ENCODE measurements around the gene CKB. TPM values are rescaled to one million over a fixed set of nuclear protein-coding genes. Genes with fewer than 3 reads are reported as not detected.

Gene CKB
- total RNA-seq, 2 donors from 2014 or later = 4.5 to 13.4 TPM

DNA sequence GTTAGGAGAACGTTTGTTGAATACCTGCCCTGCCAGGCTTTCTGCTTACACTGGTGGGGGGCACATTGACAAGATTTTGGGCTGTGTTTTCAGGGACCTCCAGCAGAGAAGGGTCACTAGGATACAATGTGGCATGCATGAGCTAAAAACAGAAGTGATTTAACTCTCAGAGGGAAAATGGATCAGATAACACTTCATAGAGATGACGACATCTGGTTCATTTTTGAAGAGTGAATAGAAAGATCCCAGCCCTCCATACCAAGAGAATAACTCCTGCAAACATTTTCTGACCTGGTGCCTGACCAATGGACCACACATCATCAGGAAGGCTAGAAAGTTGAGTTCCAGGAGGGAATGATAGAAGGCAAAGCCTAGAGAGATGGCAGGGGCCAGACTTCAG is 33.7 kb downstream of the CKB start:
- no peaks in the 10 kb centered on the region for H3K27me3 Mint-ChIP-seq
- ATAC-seq (replicated peaks) = no peak
- H3K4me1 Mint-ChIP-seq = no peaks in the 10 kb centered on the region
- H3K4me3 Mint-ChIP-seq = no peak overlapping the region
- no peaks in the 10 kb centered on the region for H3K9me3 Mint-ChIP-seq
- H3K36me3 Mint-ChIP-seq (ENCODE audit: low read depth) = peaks cover 80% of the 10 kb centered on the region
- H3K27ac Mint-ChIP-seq = no peak overlapping the region

- Mint-ChIP-seq H3K36me3 (ENCODE audit: low read depth) (peaks cover 80% of the 10 kb centered on the region), H3K4me1 (no peaks in the 10 kb centered on the region), H3K27me3 (no peaks in the 10 kb centered on the region), H3K4me3 (no peak overlapping the region), H3K9me3 (no peaks in the 10 kb centered on the region), H3K27ac (no peak overlapping the region)
- ATAC-seq (replicated peaks) = no peak
Observed at GRCh38 chr14:103488071-103488470, 34.6 kb downstream of the CKB start.

GRCh38 chr14:103485504-103485903 is 37.1 kb downstream of the CKB start:
- Mint-ChIP-seq H3K4me3 (no peak overlapping the region), H3K27me3 (no peaks in the 10 kb centered on the region), H3K4me1 (peaks cover 5% of the 10 kb centered on the region), H3K27ac (no peak overlapping the region), H3K9me3 (no peaks in the 10 kb centered on the region), H3K36me3 (ENCODE audit: low read depth) (peaks cover 80% of the 10 kb centered on the region)
- no peak for ATAC-seq (replicated peaks)

DNA sequence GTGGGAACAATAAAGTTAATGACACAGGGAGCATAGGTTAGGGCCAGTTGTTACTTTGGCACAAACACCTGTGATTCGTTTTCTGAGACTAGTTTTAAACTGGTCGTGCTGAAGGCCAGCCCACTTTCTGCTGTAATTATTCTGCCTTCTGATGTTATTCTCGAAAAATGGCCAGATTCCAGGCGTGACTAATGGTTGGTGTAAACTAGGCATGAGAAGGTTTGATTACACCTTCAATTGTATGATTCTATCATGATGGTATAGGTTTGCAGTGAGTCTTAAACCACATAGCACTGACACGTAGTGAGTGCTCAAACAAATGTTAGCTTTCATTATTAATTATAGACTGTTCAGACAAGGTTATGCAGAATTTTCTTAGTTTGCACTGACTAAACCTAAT is 39.0 kb downstream of the CKB start:
- Mint-ChIP-seq H3K4me1 (peaks cover 7% of the 10 kb centered on the region), H3K9me3 (no peaks in the 10 kb centered on the region), H3K36me3 (ENCODE audit: low read depth) (peaks cover 79% of the 10 kb centered on the region), H3K27ac (no peak overlapping the region), H3K4me3 (no peak overlapping the region), H3K27me3 (no peaks in the 10 kb centered on the region)
- peak; percentile 21 for ATAC-seq (replicated peaks)

DNA sequence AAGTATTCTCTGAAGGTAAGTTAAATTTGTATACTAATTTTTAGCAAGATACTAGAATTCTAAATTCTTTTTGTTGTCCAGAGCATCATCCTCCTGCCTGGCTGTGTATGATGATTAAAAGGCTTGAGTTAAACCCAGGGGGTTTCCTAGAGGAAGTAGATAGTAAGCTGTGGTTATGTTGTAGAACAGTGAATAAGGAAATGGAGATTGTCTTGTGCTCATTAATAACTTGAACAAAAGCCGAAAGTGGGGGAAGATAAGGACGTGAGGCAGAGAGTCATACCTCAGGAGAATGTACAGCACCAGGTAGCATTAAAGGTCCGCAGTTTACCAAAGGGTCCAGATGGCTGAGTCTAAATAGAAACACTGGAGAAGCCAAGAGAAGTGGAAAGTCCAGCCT is 42.0 kb downstream of the CKB start:
- Mint-ChIP-seq H3K4me3 (peak overlapping the region; percentile 0), H3K36me3 (ENCODE audit: low read depth) (peaks cover 87% of the 10 kb centered on the region), H3K4me1 (peaks cover 7% of the 10 kb centered on the region), H3K27me3 (no peaks in the 10 kb centered on the region), H3K9me3 (no peaks in the 10 kb centered on the region), H3K27ac (peak overlapping the region; percentile 76)
- peak; percentile 86 for ATAC-seq (replicated peaks)

DNA sequence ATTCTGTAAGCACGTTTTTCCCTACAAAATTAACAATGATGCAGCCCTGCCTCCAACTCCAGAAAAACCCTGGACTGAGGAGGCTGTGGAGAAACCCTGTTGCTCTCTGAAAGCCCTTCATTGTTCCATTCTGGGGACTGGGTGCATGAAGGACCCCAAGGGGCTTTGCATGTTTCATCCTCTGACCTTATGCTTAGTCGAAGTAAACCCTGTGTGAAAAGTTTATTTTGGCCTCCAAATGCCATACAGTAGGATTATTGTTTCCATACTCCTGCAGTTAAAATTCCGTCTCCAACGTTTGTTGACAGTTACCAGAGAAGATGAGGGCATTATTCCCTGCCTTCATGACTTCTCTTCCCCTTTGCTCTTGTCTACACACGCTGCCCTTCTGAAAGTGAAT is 46.0 kb downstream of the CKB start:
- Mint-ChIP-seq H3K9me3 (no peaks in the 10 kb centered on the region), H3K27ac (peak overlapping the region; percentile 8), H3K4me3 (no peak overlapping the region), H3K27me3 (no peaks in the 10 kb centered on the region), H3K36me3 (ENCODE audit: low read depth) (peaks cover 96% of the 10 kb centered on the region), H3K4me1 (peaks cover 7% of the 10 kb centered on the region)
- ATAC-seq (replicated peaks) = no peak

DNA sequence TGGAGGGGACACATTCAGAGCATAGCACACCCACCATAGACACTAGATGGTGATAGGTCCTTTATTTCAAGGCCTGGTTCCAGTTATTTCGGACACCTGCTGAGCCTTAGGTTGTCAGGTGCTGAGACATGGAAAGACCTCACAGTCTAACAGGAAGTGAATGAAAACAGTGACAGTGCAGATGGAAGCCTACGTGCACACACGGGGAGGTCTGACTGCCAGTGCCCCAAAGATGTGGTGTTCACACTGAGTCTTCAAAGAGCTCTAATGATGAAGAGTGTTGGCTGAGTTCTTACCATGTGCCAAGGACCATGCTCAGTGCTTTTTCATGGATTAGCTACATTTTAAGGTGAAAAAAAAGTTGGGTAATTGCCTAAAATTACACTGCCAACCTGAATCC is 46.6 kb downstream of the CKB start:
- H3K4me1 Mint-ChIP-seq = peaks cover 7% of the 10 kb centered on the region
- no peak for ATAC-seq (replicated peaks)
- H3K27ac Mint-ChIP-seq = no peak overlapping the region
- no peak overlapping the region for H3K4me3 Mint-ChIP-seq
- no peaks in the 10 kb centered on the region for H3K9me3 Mint-ChIP-seq
- H3K27me3 Mint-ChIP-seq = no peaks in the 10 kb centered on the region
- peaks cover 96% of the 10 kb centered on the region for H3K36me3 Mint-ChIP-seq (ENCODE audit: low read depth)

DNA sequence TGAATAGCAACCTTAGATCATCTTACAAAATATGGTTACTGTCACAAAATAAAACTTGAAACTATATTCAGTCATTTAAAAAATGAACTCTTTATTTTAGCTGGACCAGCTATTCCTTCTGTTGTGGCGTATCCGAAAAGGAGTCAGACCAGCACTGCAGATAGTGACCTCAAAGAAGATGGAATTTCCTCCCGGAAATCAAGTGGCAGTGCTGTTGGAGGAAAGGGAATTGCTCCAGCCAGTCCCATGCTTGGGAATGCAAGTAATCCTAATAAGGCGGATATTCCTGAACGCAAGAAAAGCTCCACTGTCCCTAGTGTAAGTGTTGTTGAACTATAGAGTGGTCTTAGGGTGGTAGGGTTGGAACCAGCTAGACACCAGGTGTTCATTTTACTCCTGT is 47.7 kb downstream of the CKB start:
- peaks cover 96% of the 10 kb centered on the region for H3K36me3 Mint-ChIP-seq (ENCODE audit: low read depth)
- no peaks in the 10 kb centered on the region for H3K4me1 Mint-ChIP-seq
- H3K4me3 Mint-ChIP-seq = no peak overlapping the region
- no peaks in the 10 kb centered on the region for H3K27me3 Mint-ChIP-seq
- no peaks in the 10 kb centered on the region for H3K9me3 Mint-ChIP-seq
- H3K27ac Mint-ChIP-seq = no peak overlapping the region
- ATAC-seq (replicated peaks) = no peak

GRCh38 chr14:103472939-103473338 is 49.7 kb downstream of the CKB start:
- Mint-ChIP-seq H3K27ac (peak overlapping the region; percentile 26), H3K27me3 (no peaks in the 10 kb centered on the region), H3K4me3 (no peak overlapping the region), H3K36me3 (ENCODE audit: low read depth) (peaks cover 100% of the 10 kb centered on the region), H3K4me1 (no peaks in the 10 kb centered on the region), H3K9me3 (no peaks in the 10 kb centered on the region)
- ATAC-seq (replicated peaks) = peak; percentile 44

Other genes starting within 250 kb of the CKB start
- 100 to 1,000 TPM; 196 to 296 TPM for gene EIF5, start 188.6 kb downstream of the CKB start, total RNA-seq
- 10 to 100 TPM; 61.2 to 80.8 TPM for gene MARK3, start 137.4 kb downstream of the CKB start, total RNA-seq
- gene TRMT61A, start 6.4 kb upstream of the CKB start, total RNA-seq = 10 to 100 TPM in 1 of 2 donors, 1 to 10 TPM in 1; 7.0 to 17.2 TPM
- gene BAG5, start 39.8 kb upstream of the CKB start, total RNA-seq = 10 to 100 TPM; 21.0 to 33.2 TPM
- 10 to 100 TPM; 30.9 to 39.9 TPM for gene COA8, start 40.1 kb upstream of the CKB start, total RNA-seq
- gene KLC1, start 106.4 kb upstream of the CKB start, total RNA-seq = 100 to 1,000 TPM; 135 to 137 TPM
- gene XRCC3, start 192.6 kb upstream of the CKB start, total RNA-seq = 10 to 100 TPM; 36.4 to 62.4 TPM
- gene ZFYVE21, start 193.0 kb upstream of the CKB start, total RNA-seq = 10 to 100 TPM; 18.2 to 20.6 TPM